NB4 (cell line): ENCODE results near the gene MIAT.
"Not testable (repeated sequence)": the region's sequence is repeated elsewhere in the genome, so short reads cannot be mapped to it uniquely, and the experiment has no call there.

ENCODE experiments used
- DNase-seq: peaks from one replicate; pipeline ENCODE4 v3.0.0; 2010; ENCODE audit warnings: low read depth
- H3K4me3 ChIP-seq: one replicate; pipeline ENCODE4 v1.5.1; 2011; ENCODE audit warnings: mild to moderate bottlenecking, low read depth, low read length, moderate library complexity
- MYC ChIP-seq: IDR thresholded peaks from 2 replicates; pipeline ENCODE4 v1.6.1; 2011; ENCODE audit warnings: low read depth, low read length
- POLR2A ChIP-seq: IDR thresholded peaks from 2 replicates; pipeline ENCODE4 v1.6.1; 2011; ENCODE audit warnings: mild to moderate bottlenecking; ENCODE audit not compliant: insufficient read length; ENCODE audit errors: extremely low read depth
- TF ChIP-seq, protein P1 (sequence below): IDR thresholded peaks from 2 replicates; pipeline ENCODE4 v1.6.1; 2011; ENCODE audit warnings: low read depth, low read length
- TF ChIP-seq, protein P2 (sequence below): IDR thresholded peaks from one replicate; pipeline ENCODE4 v1.5.1; 2012; ENCODE audit warnings: low read depth, low read length

Gene MIAT

DNA sequence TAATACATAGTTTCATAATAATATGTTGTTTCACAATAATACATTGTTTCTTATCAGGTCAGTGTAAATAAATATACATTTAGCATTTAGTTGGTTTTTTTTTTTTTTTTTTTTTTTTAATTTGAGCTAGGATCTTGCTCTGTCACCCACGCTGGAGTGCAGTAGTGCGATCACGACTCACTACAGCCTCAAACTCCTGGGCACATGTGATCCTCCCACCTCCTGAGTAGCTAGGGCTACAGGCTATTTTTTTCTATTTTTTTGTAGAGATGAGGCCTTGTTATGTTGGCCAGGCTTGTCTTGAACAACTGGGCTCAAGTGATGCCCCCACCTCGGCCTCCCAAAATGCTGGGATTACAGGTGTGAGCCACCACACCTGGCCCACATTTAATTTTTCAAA is 43.5 kb downstream of the MIAT start:
- DNase-seq, result no peak
- no peak overlapping the region for H3K4me3 ChIP-seq
- TF ChIP-seq, protein P1, sequence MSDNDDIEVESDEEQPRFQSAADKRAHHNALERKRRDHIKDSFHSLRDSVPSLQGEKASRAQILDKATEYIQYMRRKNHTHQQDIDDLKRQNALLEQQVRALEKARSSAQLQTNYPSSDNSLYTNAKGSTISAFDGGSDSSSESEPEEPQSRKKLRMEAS, result no peak
- TF ChIP-seq MYC (no peak), POLR2A (no peak)
- TF ChIP-seq, protein P2, sequence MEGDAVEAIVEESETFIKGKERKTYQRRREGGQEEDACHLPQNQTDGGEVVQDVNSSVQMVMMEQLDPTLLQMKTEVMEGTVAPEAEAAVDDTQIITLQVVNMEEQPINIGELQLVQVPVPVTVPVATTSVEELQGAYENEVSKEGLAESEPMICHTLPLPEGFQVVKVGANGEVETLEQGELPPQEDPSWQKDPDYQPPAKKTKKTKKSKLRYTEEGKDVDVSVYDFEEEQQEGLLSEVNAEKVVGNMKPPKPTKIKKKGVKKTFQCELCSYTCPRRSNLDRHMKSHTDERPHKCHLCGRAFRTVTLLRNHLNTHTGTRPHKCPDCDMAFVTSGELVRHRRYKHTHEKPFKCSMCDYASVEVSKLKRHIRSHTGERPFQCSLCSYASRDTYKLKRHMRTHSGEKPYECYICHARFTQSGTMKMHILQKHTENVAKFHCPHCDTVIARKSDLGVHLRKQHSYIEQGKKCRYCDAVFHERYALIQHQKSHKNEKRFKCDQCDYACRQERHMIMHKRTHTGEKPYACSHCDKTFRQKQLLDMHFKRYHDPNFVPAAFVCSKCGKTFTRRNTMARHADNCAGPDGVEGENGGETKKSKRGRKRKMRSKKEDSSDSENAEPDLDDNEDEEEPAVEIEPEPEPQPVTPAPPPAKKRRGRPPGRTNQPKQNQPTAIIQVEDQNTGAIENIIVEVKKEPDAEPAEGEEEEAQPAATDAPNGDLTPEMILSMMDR, result no peak

DNA sequence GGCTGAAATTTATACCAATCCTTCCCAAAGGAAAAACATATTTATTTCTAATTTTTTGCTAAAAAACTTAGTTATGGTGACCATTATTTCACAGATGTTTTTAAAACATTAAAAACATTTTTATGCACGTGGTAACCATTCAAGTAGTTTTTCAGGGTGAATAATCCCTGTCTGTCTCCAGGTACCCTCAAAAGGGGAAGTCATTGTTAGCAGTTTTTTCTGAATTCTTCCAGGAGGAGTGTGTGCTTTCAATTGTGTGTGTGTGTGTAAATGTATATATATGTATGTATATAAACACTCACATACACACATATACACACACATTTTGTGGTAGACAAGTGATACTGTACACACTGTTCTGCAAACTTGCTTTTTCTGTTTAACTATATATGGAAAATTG is 43.9 kb downstream of the MIAT start:
- no peak for DNase-seq
- no peak overlapping the region for H3K4me3 ChIP-seq
- TF ChIP-seq MYC (no peak), POLR2A (no peak)
- TF ChIP-seq, protein P2, result no peak
- TF ChIP-seq, protein P1, result no peak

DNA sequence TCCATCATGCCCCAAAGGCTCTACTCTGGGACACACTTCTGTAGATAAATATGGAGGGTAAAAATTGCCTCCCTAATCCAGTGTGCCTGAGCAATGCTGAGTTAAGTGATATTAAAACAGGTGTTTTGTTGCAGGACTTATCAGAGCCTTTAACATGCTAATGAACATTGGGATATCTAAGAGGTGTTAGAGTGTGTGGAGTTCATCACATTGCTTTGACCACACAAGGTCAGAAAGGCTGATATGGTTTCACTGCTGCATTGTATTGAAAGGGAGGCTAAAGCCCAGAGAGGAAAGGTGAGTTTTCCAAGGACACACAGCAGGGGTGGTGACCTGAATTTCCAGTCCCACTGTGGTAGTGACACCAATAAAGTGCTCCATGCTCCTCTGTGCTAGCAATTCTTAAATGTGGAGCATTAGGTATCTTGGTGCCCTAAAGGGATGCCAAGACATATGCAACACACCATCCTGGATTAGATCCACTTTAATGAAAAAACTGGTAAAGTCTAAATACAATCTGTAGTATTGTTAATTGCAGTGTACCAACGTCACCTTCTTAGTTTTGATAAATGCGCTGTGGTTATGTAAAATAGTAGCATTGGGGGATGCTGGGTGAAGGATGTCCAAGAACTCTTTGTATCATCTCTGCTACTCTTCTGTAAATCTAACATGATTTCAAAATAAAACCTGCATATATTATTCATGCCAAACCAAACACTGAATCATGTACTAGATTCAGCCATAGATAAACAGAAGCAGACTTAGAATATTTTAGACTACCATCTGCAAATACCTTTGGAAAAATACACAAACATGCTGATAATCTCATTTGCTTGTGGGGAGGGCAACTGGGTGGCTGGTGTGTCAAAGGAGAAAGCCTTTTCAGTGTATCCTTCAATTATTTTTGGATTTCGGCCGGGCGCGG is 45.8 kb downstream of the MIAT start:
- no peak for DNase-seq
- no peak overlapping the region for H3K4me3 ChIP-seq
- no peak for TF ChIP-seq MYC
- TF ChIP-seq, protein P1, result no peak

GRCh38 chr22:26705379-26705778 is 48.0 kb downstream of the MIAT start:
- DNase-seq, H3K4me3 ChIP-seq: not testable (repeated sequence)

DNA sequence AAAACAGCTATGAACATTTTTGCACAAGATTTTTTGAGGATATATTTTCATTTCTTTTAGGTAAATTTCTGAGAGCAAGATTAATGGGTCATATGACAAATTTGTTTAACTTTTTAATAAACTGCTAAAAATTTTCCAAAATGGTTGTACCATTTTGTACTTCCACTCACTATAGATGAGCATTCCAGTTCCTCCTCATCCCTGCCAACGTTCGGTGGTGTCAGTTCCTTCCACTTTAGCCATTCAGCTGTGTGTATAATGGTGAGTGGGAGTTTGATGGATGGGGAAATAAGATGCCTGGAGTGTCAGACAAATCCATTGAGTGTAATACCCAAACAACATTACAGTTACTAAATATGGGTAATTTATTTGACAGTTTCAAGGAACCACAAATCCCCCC is 49.7 kb downstream of the MIAT start:
- H3K4me3 ChIP-seq, result no peak overlapping the region
- TF ChIP-seq, protein P1, result no peak
- DNase-seq, result no peak

- no peak overlapping the region for H3K4me3 ChIP-seq
- no peak for TF ChIP-seq POLR2A
- no peak for TF ChIP-seq MYC
- TF ChIP-seq, protein P2, result no peak
- TF ChIP-seq, protein P1, result no peak
- DNase-seq, result no peak
These were observed 50.2 kb downstream of the MIAT start for GRCh38 chr22:26707581-26707980.

- TF ChIP-seq, protein P2, result no peak
- TF ChIP-seq POLR2A (no peak), MYC (no peak)
- TF ChIP-seq, protein P1, result no peak
- H3K4me3 ChIP-seq, result no peak overlapping the region
- no peak for DNase-seq
These were observed 51.0 kb downstream of the MIAT start for GRCh38 chr22:26708256-26709009.
